GM20431 (cell line): ENCODE results near the gene KRT3.

Source experiments
- in situ Hi-C: fragments of 300-500 bp; cut with MseI, MboI; formaldehyde crosslinking; loops from one replicate; pipeline ENCODE4 v1.15.0; 2020; ENCODE audit warnings: low sequenced_read_pairs; ENCODE audit not compliant: unreplicated experiment

Gene KRT3

GRCh38 chr12:52787324-52788191, 8.4 kb downstream of the KRT3 start:
- in situ Hi-C loops: no loop called here

DNA sequence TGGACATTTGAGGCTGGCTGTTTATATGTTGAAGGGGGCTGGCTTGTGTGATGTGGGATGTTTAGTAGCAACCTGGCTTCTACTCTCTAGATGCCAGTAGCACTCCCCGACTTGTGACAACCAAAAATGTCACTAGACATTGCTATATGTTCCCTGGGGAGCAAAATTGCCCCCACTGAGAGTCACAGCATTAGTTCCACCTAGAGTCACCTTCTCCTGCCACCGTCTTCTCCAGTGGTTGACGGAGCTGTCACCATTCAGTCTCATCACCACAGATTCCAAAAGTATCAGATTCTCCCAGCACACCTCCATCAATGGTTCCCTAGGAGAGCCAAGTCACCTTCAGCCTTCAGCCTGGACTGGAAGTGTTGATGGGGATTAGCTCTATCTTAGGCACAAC, 11.0 kb downstream of the KRT3 start:
- in situ Hi-C loops: no loop called here

GRCh38 chr12:52783563-52784316, 12.2 kb downstream of the KRT3 start:
- in situ Hi-C loops: no loop called here

DNA sequence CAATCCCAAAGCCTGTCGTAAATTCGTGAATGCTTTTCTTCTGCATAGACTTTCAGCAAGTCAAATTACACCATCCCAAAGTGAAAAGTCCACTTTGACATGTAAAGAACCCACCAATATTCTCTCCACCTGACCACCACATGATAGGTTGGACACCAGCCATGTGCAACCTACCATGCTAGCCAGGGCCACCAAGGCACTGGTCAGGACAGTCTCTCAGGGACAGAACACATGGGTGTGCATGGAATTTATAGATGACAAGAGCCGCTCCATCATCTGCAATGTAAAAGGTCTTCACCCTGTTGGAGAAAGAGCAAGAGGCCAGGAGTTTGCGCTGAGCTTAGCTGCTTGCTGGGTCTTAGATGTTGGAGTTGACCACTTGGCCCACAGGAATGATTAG, 13.4 kb downstream of the KRT3 start:
- in situ Hi-C loops: no loop called here

DNA sequence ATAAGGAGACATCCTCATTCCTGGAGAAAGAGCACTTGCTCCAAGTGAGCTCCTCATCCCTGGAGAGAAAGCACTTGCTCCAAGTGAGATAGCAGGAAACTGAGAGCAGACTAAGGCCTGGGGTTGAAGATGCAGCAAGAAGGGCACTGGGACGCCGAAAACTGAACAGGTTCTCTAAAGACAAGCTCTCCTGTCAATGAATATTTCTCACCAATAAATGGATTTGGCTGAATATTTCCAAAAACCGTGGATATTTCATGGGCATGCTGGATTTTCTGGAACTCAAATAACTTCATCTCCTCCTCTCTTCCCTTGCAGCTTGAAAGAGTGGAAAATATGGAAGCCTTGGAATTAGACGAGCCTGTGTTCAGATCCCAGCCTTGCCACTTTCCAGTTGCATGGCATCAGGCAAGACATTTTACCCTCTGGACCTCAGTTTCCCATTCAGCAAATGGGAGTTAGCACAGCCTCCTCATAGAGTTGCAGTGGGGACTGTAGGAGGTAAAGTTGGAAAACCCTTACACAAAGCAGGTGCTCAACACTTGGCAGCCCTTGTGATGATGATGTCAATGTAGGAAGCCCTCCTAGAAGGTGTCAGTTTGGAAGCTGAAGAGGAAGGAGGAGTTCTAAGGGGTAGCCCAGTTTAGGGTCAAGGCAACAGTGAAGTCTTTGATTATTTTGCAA, 14.4 kb downstream of the KRT3 start:
- in situ Hi-C loops: no loop called here

GRCh38 chr12:52779914-52780313, 16.0 kb downstream of the KRT3 start:
- in situ Hi-C loops: no loop called here

GRCh38 chr12:52778833-52779232, 17.1 kb downstream of the KRT3 start:
- in situ Hi-C loops: no loop called here

- in situ Hi-C loops: no loop called here
These were observed 18.4 kb downstream of the KRT3 start for GRCh38 chr12:52777566-52777965.

GRCh38 chr12:52776913-52777395, 19.0 kb downstream of the KRT3 start, which contains the start of gene KRT76:
TSS of gene KRT76 (minus strand) at chr12:52777345. CDS start at chr12:52777291, 54 bp downstream.
- in situ Hi-C loops: no loop called here

DNA sequence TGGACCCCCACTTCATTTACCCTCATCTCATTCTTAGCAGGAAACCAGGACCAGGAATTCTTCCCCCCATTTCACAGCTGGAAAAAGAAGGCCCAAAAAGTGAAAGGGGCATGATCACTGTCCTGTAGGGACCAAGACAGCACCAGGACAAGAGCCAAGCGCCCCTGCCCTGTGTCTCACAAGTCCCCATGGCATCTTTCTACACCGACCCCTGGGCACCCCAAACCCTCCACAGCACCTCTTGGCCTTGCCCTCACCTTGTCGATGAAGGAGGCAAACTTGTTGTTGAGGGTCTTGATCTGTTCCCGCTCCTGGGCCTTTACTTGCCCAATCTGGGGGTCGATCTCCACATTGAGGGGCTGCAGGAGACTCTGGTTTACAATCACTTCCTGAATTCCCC, 19.5 kb downstream of the KRT3 start:
- in situ Hi-C loops: no loop called here

DNA sequence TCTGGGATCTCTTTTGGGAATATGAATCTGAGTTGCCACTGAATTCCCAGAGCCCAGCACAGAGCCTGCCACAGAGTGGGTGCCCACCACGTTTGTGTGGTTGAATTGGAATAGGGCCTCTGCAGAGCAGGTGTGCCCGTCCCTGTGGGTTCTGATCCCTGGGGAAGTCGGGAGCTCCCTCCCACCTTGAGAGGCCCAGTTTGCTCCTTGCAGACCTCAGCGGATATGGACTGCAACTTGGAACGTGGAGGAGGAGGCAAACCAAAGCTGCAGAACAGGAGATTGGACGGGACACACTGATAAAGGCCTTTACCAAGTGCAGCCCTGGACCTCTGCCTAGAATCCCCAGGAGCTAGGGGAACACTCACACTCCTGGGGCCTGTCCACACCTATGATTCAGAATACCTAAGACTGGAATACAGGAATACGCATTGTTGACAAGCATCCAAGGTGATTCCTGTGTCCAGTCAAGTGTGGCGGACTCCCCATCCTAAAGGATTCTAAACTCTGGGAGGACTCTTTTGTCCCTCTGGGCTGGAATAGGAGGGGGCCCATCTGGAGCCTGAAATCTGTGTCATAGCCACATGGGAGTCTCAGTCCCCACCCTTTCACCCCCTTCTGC, 21.2 kb downstream of the KRT3 start:
- in situ Hi-C loops: no loop called here

DNA sequence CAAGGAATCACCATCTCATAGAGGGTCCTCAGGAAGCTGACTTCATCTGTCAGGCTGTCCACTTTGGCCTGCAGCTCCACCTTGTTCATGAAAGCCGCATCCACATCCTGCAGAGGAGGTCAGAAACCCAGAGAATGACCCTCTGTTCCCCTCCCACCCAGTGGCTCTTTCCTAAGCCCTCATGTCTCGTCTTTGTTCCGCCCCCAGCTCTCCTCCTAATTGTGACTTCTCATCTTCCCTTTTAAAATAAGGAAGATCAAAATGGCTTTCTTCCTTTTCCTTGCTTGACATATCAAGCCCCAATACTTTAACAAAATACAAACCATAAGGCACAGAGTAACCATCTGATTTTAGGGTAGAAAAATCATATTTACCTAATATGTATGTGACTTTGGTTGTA, 23.1 kb downstream of the KRT3 start:
- in situ Hi-C loops: no loop called here

GRCh38 chr12:52772188-52772587, 23.7 kb downstream of the KRT3 start:
- in situ Hi-C loops: no loop called here

DNA sequence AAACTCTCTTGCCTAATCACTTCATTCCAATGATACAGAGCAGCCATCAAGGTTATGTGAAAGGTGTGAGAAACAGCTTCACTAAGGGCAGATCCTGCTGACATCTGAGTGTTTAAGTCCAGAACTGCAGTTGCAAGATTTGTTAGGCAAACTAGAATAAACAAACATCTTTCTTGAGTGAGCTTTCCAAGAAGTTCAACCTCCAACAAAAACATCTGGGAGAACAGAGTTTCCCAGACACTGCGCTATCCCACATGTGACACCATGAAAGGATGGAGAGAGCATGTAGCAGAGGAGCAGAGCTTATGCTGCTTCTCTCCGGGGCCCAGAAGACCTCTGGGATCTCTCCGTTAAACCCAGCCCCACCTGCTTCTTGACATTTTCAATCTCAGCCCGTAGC, 24.4 kb downstream of the KRT3 start:
- in situ Hi-C loops: no loop called here

DNA sequence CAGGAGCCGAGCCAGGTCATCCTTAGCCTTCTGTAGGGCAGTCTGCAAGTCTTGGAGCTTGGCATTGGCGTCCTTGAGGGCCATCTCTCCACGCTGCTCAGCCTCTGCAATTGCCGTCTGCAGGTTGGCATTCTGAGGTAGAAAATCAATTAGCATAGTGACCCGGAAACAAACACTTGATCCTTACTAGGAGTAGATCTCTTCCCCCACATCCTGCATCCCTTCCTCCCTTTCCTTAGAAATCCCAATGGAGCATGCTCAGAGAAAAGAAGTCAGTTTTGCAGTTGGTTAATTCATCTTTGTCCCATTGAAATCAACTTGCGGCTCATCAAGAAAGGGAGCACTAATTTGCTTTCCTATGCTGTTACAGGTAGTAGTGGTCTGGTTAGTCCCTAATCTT, 24.8 kb downstream of the KRT3 start:
- in situ Hi-C loops: no loop called here

GRCh38 chr12:52769946-52770345, 26.0 kb downstream of the KRT3 start:
- in situ Hi-C loops: no loop called here

- in situ Hi-C loops: no loop called here
These were observed 26.6 kb downstream of the KRT3 start for GRCh38 chr12:52769354-52769753.

DNA sequence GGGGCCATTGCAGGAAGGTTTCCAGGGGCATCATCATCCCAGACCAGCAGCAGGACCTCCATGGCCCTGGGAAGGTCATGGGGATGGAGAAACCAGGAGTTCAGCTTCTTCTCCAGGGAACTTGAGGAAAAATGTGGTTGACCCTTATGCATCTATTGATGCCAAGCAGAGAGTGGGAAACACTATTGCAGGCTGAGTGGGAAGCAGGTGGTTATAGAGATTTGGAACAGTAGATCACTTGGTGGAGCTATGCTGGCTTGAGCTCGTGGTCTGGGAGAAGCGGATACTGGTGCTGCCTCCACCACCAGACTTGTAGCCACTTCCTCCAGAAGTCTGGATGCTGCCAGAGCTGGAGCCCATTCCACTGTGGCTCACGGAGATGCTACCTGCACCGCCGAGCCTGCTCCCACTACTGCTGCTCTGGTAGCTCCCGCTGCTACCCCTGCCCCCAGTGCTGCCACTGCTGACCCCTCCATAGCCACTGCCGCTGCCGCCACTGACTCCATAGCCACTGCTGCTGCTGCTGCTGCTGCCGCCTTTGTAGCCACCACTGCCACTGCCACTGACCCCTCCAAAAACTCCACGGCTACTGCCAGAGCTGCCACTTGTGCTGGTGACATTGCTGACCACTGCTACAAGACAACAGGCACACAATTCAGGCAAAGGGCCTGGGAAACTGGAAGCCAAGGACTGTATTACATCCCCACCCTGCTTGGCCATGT, 27.3 kb downstream of the KRT3 start:
- in situ Hi-C loops: no loop called here

DNA sequence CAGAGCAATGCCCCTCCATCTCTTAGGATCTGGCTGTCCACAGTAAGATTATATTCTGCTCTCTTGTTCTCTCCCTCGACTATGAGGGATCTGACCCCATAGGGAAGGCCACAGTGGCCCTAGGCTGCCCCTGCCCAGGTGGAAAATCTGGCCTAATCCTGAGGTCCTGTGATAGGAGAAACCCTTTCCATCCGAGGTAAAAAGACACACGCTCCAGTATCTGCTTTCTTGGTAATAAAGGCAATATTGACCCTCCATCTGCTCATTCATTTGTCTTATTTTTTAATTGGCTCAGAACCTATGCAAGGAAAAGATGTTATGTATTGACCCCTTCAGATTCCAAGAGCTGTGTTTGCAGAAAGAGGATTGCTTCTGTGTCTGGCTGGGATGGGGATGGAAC, 28.5 kb downstream of the KRT3 start:
- in situ Hi-C loops: no loop called here

GRCh38 chr12:52767020-52767379, 28.9 kb downstream of the KRT3 start:
- in situ Hi-C loops: no loop called here
